ENCODE results near the gene DLX2. TPM values are rescaled to one million over a fixed set of nuclear protein-coding genes. Genes with fewer than 3 reads are reported as not detected.
"Not testable (repeated sequence)": the region's sequence is repeated elsewhere in the genome, so short reads cannot be mapped to it uniquely, and the experiment has no call there.

The DLX2 gene
- total RNA-seq, 1 donor from 2014 or later = 0.12 TPM

GRCh38 chr2:172066394-172066886, 36.3 kb downstream of the DLX2 start:
- no peak for DNase-seq (ENCODE audit: low read depth)
- TF ChIP-seq CTCF (conservative IDR thresholded peaks at IDR 0.05; ENCODE audit: low read depth, low read length) = no peak

GRCh38 chr2:172065111-172065510, 37.6 kb downstream of the DLX2 start:
- no peak overlapping the region for H3K4me3 ChIP-seq (ENCODE audit: low read depth, low read length)
- no peak for DNase-seq (ENCODE audit: low read depth)
- no peak for TF ChIP-seq CTCF (conservative IDR thresholded peaks at IDR 0.05; ENCODE audit: low read depth, low read length)

More at GRCh38 chr2:172066394-172066886, 36.3 kb downstream of the DLX2 start:
- no peak overlapping the region for H3K4me3 ChIP-seq (ENCODE audit: low read depth, low read length)

GRCh38 chr2:172063446-172063845, 39.3 kb downstream of the DLX2 start:
- no peak for DNase-seq (ENCODE audit: low read depth)
- no peak overlapping the region for H3K4me3 ChIP-seq (ENCODE audit: low read depth, low read length)
- no peak for TF ChIP-seq CTCF (conservative IDR thresholded peaks at IDR 0.05; ENCODE audit: low read depth, low read length)

- TF ChIP-seq CTCF (conservative IDR thresholded peaks at IDR 0.05; ENCODE audit: low read depth, low read length) = no peak
- DNase-seq (ENCODE audit: low read depth) = no peak
- no peak overlapping the region for H3K4me3 ChIP-seq (ENCODE audit: low read depth, low read length)
These were observed 40.2 kb downstream of the DLX2 start for GRCh38 chr2:172062402-172063004.

GRCh38 chr2:172060118-172060517, 42.6 kb downstream of the DLX2 start:
- H3K4me3 ChIP-seq (ENCODE audit: low read depth, low read length); DNase-seq (ENCODE audit: low read depth): not testable (repeated sequence)

GRCh38 chr2:172058660-172059059, 44.0 kb downstream of the DLX2 start:
- no peak overlapping the region for H3K4me3 ChIP-seq (ENCODE audit: low read depth, low read length)
- no peak for DNase-seq (ENCODE audit: low read depth)
- TF ChIP-seq CTCF (conservative IDR thresholded peaks at IDR 0.05; ENCODE audit: low read depth, low read length) = no peak

GRCh38 chr2:172056293-172056692, 46.4 kb downstream of the DLX2 start:
- H3K4me3 ChIP-seq (ENCODE audit: low read depth, low read length) = no peak overlapping the region
- TF ChIP-seq CTCF (conservative IDR thresholded peaks at IDR 0.05; ENCODE audit: low read depth, low read length) = no peak
- no peak for DNase-seq (ENCODE audit: low read depth)
